ENCODE results near the gene RING1. TPM values are rescaled to one million over a fixed set of nuclear protein-coding genes. Genes with fewer than 3 reads are reported as not detected.

Gene RING1
- total RNA-seq, 1 donor from 2014 or later = 46.0 TPM

- intact Hi-C loops (cut with micrococcal nuclease) = no loop called here
Observed at GRCh38 chr6:33171880-33172687, 36.2 kb upstream of the RING1 start.

DNA sequence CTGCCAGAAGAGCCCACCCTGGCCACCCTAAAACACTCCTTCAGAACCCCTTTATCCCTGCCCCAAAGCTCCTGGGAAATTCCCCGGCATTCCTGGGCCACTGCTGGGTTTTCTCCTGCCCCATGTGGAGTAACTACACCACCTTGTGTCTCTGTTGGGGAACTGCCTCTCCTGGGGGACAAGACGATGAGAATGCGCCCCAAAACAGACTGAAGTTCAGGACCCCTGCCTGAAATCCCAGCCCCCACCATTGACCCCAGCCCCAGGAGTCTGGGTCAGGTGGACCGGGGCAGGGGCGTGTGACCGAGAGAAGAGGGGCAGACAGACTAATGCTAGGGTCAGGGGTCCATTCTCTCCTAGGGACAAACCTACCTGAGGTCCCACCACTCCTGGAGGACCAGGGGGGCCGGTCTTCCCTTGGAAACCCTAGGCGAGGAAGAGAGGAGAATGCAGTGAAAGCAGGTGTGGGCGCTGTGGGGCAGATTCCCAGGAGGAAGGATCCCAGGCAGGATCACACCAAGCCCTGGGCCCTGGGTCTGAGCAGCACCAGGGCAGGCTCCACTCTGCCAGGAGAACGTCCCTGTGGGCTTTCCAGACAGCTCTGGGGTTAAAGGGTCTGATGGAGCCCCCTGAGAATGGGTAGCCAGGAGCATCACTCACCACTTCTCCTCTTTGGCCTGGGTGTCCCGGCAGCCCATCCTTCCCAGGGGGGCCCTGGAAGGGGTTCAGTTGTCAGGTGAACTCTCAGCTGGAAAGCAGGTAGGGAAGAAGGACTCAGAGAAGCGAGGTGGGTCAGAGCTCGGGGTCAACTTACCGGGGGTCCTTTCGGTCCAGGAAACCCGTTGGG, 35.4 kb upstream of the RING1 start:
- intact Hi-C loops (cut with micrococcal nuclease) = no loop called here

- intact Hi-C loops (cut with micrococcal nuclease) = no loop called here
Observed at GRCh38 chr6:33173535-33174180, 34.6 kb upstream of the RING1 start.

DNA sequence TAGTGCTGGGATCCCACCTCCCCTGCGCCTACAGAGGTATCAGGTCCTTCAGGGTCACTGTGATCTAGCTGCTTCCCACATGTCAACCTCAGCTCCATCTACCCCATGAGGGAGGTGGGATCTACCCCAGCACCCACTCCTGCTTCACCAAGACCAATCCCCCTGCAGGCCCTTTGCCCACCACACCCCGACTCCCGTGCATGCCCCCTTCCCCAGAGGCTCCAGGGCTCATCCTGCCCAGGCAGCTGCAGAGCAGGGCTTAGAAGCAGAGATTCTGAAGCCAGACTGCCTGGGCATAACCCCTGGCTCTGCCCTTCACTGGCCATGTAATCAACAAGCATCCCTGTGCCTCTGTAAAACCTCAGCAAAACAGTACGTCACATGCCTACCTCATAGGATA, 33.5 kb upstream of the RING1 start:
- intact Hi-C loops (cut with micrococcal nuclease) = no loop called here

- intact Hi-C loops (cut with micrococcal nuclease) = no loop called here
Observed at GRCh38 chr6:33175436-33176069, 32.7 kb upstream of the RING1 start.

GRCh38 chr6:33176906-33177305, 31.4 kb upstream of the RING1 start:
- intact Hi-C loops (cut with micrococcal nuclease) = no loop called here

GRCh38 chr6:33177552-33178446, 30.5 kb upstream of the RING1 start:
- intact Hi-C loops (cut with micrococcal nuclease) = no loop called here

DNA sequence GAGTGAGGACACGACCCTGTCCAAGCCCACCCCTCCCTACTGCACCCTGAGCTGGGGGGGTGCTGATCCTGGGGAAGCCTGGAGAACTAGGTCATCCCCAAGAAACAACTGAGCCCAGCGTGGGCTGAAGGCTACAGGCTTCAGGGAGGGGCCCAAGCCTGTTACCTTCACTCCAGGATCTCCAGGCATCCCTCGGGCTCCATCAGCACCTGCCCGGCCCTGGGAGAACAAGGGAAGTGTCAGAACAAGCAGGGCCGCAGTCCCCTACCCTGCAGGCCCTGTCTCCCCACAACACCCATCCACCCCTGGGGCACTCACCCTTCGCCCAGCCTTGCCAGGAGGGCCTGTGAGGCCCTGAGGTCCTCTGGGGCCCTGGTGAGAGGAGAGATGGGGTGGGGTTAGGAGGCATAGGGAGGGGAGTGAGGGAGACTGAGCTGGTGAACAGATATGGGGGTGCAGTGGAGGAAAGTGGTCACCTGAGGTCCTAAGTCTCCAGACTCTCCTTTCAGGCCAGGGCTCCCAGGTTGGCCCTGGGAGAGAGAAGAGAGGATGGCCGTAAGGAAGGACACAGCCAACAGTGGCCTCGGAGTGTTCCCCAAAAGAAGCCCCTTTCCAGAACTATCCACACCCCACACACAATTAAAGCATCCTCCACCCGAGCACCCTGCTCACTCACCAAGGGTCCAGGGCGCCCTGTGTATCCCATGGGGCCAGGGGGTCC, 29.4 kb upstream of the RING1 start:
- intact Hi-C loops (cut with micrococcal nuclease) = no loop called here

DNA sequence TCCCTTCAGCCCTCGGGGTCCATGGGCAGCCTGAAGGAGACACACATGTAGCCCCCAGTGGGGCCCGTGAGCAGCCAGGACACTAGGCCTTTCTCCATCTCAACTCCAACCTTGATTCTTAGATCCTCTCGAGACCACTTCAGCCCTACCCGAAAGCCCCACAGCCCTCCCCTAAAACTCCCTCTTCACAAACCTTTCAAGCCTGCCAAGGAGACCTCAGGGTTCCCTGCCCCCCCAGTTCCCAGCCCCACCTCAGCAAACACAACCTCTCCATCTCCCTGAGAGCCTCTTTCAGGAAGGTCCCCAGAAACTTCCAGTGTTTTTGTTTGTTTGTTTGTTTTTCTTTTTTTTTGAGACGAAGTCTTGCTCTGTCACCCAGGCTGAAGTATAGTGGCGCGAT, 27.2 kb upstream of the RING1 start:
- intact Hi-C loops (cut with micrococcal nuclease) = no loop called here

GRCh38 chr6:33183071-33183683, 25.1 kb upstream of the RING1 start:
- intact Hi-C loops (cut with micrococcal nuclease) = loop anchor here (1.0 kb wide), 1 partner anchor 17 kb away; the partner anchor contains the start of genes RXRB and SLC39A7

DNA sequence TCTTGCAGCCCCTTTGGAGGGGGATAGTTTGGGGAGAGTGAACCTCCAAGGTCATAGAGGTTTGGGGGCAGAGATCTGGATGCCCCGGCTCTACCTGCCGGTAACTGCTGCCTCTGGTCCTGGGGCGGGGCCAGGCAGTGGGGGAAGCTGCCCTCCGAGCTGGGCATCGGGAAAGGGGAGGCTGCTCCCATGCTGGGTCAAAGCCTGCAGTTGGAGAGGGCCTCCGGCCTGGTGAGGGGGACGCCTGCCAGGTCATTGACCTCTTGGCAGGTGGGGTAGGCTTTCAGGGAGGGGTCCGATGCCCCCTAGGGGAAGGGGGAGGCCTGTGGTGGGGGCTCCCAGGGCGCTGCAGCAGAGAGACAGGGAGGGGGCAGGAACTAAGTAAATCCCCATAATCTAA, 23.1 kb upstream of the RING1 start:
- intact Hi-C loops (cut with micrococcal nuclease) = no loop called here

GRCh38 chr6:33185654-33186187, 22.6 kb upstream of the RING1 start:
- intact Hi-C loops (cut with micrococcal nuclease) = no loop called here

DNA sequence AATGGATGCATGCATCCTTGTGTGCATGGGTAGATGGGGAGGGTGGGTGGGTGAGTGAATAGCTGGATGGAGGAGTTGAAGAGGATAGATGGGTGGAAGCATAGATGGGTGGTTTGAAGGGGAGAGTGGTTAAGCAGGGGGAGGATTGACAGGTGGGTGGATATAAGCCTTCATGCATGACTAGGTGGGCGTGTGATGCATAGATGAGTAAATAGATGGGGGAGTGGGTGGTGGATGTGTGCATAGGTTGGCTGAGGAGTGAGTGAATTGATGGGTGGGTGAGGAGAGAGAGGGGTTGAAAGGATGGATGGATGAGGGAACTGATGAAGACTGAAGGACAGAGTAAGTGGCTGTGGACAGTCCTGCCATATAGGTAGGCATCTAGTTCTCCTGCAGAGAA, 20.5 kb upstream of the RING1 start:
- intact Hi-C loops (cut with micrococcal nuclease) = no loop called here

DNA sequence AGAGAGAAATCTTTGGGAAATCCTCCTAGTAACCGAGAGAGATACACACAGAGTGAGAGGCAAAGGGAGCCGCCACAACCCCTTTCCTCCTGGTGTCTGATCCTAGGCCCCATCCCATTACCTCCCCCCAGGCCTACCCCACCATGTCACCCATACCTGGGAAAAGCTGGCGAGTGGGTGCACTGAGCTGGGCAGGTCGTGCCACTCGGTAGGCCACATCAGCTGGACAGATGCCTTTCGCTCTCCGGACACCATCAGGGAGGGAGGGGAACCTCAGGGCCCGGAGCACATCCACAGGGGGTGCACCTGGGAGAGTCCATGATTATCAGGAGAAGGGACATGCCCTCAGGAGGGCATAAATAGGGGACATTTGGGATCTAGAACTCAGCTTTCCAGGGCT, 19.1 kb upstream of the RING1 start:
- intact Hi-C loops (cut with micrococcal nuclease) = no loop called here

- intact Hi-C loops (cut with micrococcal nuclease) = no loop called here
Observed at GRCh38 chr6:33189625-33190448, 18.5 kb upstream of the RING1 start.

DNA sequence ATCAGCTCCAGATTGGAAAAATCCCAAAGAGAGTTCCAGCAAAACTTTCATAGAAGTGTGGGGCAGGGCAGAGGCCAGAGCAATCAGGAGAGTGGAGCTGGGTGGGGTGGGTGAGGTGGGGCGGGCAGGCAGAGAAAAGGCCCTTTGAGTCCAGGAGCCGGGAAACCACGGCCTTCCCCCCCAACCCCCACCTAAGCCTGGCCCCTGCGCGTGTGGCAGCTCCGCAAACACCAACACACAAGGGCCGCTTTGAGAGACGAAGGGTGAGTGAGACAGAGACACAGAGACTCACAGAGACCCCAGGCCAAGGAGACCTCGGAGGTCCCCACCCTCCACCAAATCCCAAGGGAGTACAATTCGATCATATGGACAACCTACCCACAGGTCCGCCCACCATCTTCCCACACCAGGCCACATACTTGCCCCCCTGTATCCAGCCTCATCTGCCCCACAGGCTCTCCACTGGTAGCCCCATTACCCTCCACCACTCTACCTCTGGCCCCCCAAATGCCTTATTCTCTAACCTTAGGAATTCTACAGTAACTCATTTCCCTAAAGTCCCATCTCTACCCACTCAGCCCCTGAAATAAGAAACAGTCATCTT, 17.7 kb upstream of the RING1 start:
- intact Hi-C loops (cut with micrococcal nuclease) = no loop called here

DNA sequence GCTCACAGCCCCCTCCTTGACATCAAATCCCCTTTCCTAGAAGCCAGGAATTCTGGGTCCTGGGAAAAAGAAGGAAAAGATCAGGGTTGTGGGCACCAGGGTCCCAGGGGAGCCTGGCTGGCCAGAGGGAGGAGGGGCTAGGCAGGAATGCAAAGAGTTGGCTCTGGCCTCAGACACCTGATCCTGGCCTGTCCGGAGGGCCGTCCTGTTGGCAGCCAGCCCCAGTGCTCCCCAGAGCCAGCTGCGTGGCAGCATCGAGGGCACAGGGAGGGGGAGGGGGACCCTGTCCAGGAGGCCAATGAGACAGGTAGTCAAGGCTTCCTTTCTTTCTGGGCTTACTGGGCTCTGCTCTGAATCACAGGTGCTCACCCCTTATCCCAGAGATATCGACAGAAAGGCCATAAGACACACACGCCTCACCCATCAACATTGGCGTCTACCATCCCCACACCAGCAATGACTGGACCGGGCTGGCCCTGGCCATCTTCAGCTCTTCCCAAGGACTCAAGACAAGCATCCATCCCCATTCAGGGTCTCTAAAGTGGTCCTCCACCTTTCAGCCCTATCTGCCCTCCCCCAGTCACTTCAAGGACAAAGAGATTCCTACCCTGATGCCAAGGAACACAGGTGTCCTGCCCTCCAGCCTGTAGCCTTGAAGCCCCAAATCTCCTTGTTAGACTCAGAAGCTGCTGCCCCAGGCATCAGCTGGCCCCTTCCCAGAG, 16.8 kb upstream of the RING1 start:
- intact Hi-C loops (cut with micrococcal nuclease) = no loop called here

Measured in T-helper 1 cell treated with Interleukin-12 subunit alpha and Interleukin-12 subunit beta and Interleukin-4 antibody, amounts not matched to agents 30 ng/mL and 1 ng/mL, for 36 hours (primary cell).